ENCODE results near the gene CWC27.

The CWC27 gene

DNA sequence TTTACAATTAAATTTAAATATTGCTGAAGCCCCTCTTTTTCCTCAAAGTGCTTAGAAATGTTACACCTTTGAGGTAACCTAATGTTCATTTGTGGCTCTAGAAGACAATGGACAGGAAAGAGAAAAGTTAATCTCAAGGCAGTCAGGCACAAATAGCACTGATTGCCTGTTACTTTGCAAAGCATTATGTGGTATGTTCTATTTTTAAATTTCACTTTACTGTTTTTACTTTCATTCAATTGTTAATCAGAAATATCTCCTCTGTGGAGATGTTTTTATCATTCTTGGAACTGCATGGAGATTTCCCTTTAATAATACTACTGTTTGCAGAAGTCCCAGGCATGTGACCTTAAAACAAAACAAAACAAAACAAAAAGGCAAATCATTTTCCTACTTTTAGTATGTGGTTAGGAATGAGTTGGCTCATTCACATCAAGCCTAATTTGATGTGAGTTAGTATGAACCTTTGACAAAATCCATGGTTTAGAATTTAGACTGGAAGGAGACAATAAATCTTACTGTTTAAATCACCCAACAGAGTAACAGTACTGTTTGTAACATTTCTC, 67.5 kb downstream of the CWC27 start:
- TF ChIP-seq, protein P1, sequence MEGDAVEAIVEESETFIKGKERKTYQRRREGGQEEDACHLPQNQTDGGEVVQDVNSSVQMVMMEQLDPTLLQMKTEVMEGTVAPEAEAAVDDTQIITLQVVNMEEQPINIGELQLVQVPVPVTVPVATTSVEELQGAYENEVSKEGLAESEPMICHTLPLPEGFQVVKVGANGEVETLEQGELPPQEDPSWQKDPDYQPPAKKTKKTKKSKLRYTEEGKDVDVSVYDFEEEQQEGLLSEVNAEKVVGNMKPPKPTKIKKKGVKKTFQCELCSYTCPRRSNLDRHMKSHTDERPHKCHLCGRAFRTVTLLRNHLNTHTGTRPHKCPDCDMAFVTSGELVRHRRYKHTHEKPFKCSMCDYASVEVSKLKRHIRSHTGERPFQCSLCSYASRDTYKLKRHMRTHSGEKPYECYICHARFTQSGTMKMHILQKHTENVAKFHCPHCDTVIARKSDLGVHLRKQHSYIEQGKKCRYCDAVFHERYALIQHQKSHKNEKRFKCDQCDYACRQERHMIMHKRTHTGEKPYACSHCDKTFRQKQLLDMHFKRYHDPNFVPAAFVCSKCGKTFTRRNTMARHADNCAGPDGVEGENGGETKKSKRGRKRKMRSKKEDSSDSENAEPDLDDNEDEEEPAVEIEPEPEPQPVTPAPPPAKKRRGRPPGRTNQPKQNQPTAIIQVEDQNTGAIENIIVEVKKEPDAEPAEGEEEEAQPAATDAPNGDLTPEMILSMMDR (conservative IDR thresholded peaks at IDR 0.05; ENCODE audit: low read depth, low read length): no peak
- no peak for DNase-seq (ENCODE audit: low read depth)
- H3K4me3 ChIP-seq (ENCODE audit: low read length): no peak overlapping the region

DNA sequence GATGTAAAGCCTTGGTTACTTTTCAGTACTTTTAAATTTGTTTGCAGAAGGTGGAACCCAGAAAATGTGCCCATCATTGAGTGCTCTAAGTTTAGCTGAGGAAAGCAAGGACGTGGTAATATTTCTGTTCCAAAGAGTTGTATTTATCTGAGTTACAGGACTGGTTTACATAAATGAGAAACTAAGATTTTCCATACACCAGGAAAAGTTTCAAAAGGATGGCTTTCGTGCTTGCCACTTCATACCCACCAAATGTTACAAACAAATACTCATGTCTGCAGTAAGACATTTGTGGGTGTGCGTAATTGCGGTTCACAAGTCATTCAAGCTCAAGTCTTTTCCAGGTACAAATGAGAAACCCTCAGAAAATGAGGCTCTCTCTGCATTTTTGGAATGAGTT, 68.1 kb downstream of the CWC27 start:
- H3K4me3 ChIP-seq (ENCODE audit: low read length): no peak overlapping the region
- TF ChIP-seq, protein P1 (conservative IDR thresholded peaks at IDR 0.05; ENCODE audit: low read depth, low read length): no peak
- no peak for DNase-seq (ENCODE audit: low read depth)

DNA sequence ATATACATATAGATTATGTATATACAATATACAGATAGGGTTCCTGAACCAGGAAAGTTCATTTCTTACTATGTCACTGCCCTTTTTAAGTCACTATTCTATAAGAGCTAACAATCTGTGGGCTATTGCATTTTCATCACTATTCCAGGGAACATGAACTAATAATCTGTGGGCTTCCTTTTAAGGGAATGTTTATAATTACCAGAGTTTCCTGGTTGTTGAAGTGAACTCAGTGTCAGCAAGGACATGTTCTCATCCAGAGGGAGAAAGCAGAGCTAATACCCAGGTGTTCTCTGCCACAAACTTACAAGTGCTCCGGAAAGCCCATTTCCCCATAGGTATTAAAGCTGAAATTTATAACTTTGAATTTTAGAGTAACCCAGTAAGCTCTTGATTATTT, 69.6 kb downstream of the CWC27 start:
- H3K4me3 ChIP-seq (ENCODE audit: low read length): no peak overlapping the region
- no peak for DNase-seq (ENCODE audit: low read depth)
- TF ChIP-seq, protein P1 (conservative IDR thresholded peaks at IDR 0.05; ENCODE audit: low read depth, low read length): no peak

DNA sequence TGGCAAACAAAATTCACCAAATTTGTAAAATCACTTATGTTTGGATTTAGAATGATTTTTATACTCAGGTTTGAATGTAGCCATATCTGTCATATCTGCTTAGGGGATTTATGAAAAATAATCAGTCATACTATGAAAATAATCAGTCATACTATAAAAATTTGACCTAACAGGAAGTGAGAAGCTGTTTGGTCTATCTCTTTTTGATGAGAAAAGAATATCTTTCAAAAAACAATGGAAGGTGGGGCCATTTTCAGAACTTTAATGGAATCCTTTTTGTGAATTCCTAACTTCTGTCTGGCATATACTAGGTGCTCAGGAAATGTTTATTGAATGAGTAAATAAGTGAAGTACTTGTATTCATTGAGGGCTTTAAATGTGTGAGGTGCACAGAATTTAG, 70.1 kb downstream of the CWC27 start:
- H3K4me3 ChIP-seq (ENCODE audit: low read length): no peak overlapping the region
- no peak for DNase-seq (ENCODE audit: low read depth)
- TF ChIP-seq, protein P1 (conservative IDR thresholded peaks at IDR 0.05; ENCODE audit: low read depth, low read length): no peak

DNA sequence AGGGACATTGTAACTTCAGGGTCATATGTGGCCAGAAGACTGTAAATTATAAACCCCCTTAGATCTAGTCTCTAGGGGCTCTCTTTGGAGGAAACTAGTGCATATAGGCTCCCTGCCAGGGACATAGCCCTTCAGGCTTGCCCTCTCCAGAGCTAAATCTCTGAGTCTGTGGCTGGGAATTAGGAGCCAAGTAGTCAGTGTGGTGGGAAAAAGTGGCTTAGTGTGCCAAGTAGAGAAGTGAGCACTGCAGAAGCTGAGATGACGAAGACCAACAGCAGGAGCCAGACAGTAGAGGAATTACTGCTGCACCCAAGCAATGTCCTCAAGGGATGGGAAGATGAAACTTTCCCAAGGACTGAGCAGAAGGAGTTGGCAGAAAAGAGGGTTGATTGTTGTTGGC, 71.2 kb downstream of the CWC27 start:
- no peak for DNase-seq (ENCODE audit: low read depth)
- no peak overlapping the region for H3K4me3 ChIP-seq (ENCODE audit: low read length)
- TF ChIP-seq, protein P1 (conservative IDR thresholded peaks at IDR 0.05; ENCODE audit: low read depth, low read length): no peak

DNA sequence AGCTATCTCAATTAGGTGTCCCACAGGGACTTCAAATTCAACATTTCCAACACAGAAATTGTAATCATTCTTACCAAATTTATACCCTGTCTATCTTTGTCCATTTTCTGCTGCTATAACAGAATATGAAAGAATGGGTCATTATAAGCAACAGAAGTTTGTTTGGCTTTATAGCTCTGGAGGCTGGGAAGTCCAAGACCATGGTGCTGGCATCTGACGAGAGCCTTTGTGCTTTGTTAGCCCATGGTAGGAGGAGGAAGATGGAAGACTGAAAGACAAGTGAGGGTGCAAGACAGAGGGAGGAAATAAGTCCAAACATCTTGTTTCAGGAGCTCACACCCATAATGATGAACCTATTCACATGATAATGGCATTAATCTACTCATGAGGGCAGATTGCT, 72.2 kb downstream of the CWC27 start:
- TF ChIP-seq, protein P1 (conservative IDR thresholded peaks at IDR 0.05; ENCODE audit: low read depth, low read length): no peak
- no peak for DNase-seq (ENCODE audit: low read depth)
- H3K4me3 ChIP-seq (ENCODE audit: low read length): no peak overlapping the region

DNA sequence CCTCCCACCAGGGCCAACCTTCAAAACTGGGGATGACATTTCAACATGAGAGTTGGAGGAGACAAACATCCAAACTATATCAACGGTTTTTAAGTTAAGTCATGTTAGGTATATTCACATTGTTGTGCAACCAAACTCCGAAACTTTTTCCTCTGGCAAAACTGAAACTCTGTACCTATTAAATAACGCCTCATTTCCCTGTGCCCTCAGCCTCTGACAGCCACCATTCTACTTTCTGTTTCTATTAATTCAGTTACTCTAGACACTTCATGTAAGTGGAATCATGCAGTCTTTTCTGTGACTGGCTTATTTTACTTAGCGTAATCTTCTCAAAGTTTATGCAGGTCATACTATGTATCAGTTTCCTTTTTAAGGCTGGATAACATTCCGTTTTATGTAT, 85.0 kb downstream of the CWC27 start:
- H3K4me3 ChIP-seq (ENCODE audit: low read length): no peak overlapping the region
- DNase-seq (ENCODE audit: low read depth): no peak
- TF ChIP-seq, protein P1 (conservative IDR thresholded peaks at IDR 0.05; ENCODE audit: low read depth, low read length): no peak
